PC-9 (cell line): Measurements from ENCODE around the gene SNCB. TPM values are rescaled to one million over a fixed set of nuclear protein-coding genes. Genes with fewer than 3 reads are reported as not detected.

Source experiments
- BruUV-seq: library from RNA; stranded (reverse); fragments of 400-500 nt; replicated peaks from 2 replicates; lab custom pipeline; 2021; lab: Mats Ljungman, UMichigan
- CTCF ChIA-PET: fragments of 300-600 bp; sonication (Branson Sonifier 250); formaldehyde crosslinking; loops from one replicate; lab custom pipeline; 2022; ENCODE audit warnings: antibody characterized with exemption; lab: Charles Lee
- POLR2A ChIA-PET: fragments of 300-600 bp; sonication (Branson Sonifier 250); formaldehyde crosslinking; loops from one replicate; lab custom pipeline; 2022; ENCODE audit warnings: antibody characterized with exemption; ENCODE audit not compliant: unreplicated experiment; lab: Charles Lee
- DNase-seq, 2 experiments: peaks; one replicate each; pipeline versions ENCODE4 v3.0.0 to v3.0.0-alpha.2; 2015 to 2022; ENCODE audit warnings: mixed read lengths in 1 of 2
- H2AFZ ChIP-seq: fragments of 200-600 bp; sonication (generic); 2 replicates; pipeline ENCODE4 v1.8.1; 2017; ENCODE audit warnings: antibody characterized with exemption
- H3F3A ChIP-seq: fragments of 200-600 bp; sonication (generic); 2 replicates; pipeline ENCODE4 v1.8.1; 2017; ENCODE audit warnings: antibody characterized with exemption, mild to moderate bottlenecking, low read depth; ENCODE audit not compliant: insufficient read depth
- H3K27ac ChIP-seq: fragments of 200-600 bp; sonication (generic); 2 replicates; pipeline ENCODE4 v1.6.1; 2016; ENCODE audit warnings: mixed run types
- H3K27me3 ChIP-seq: fragments of 200-600 bp; sonication (generic); 2 replicates; pipeline ENCODE4 v1.6.1; 2016; ENCODE audit warnings: low read depth, mixed run types; ENCODE audit not compliant: insufficient read depth
- H3K36me3 ChIP-seq: fragments of 200-600 bp; sonication (generic); 2 replicates; pipeline ENCODE4 v1.6.1; 2016; ENCODE audit warnings: low read depth, mixed run types
- H3K4me1 ChIP-seq: fragments of 200-600 bp; sonication (generic); replicated peaks from 2 replicates; pipeline ENCODE4 v1.6.1; 2016; ENCODE audit warnings: mixed run types; ENCODE audit not compliant: insufficient read depth
- H3K4me2 ChIP-seq: fragments of 200-600 bp; sonication (generic); 2 replicates; pipeline ENCODE4 v1.6.1; 2017; ENCODE audit warnings: mixed run types
- H3K4me3 ChIP-seq: fragments of 200-600 bp; sonication (generic); 2 replicates; pipeline ENCODE4 v1.6.1; 2016; ENCODE audit warnings: mixed run types
- H3K79me2 ChIP-seq: fragments of 200-600 bp; sonication (generic); 2 replicates; pipeline ENCODE4 v1.6.1; 2017; ENCODE audit warnings: low read depth, mixed run types
- H3K9me2 ChIP-seq: fragments of 200-600 bp; sonication (generic); 2 replicates; pipeline ENCODE4 v1.8.1; 2017; ENCODE audit warnings: mild to moderate bottlenecking; ENCODE audit not compliant: insufficient read depth
- H3K9me3 ChIP-seq: fragments of 200-600 bp; sonication (generic); 2 replicates; pipeline ENCODE4 v1.8.1; 2016; ENCODE audit warnings: low read depth; ENCODE audit not compliant: insufficient read depth
- H4K20me1 ChIP-seq: fragments of 200-600 bp; sonication (generic); 2 replicates; pipeline ENCODE4 v1.8.1; 2017; ENCODE audit not compliant: insufficient read depth
- CTCF ChIP-seq: fragments of 200-600 bp; sonication (generic); conservative IDR thresholded peaks from 2 replicates; pipeline ENCODE4 v1.6.1; 2017; ENCODE audit warnings: mixed run types, antibody characterized with exemption, mild to moderate bottlenecking, moderate library complexity
- EZH2 ChIP-seq: fragments of 200-600 bp; sonication (generic); IDR thresholded peaks from 2 replicates; pipeline ENCODE4 v1.8.0; 2017; ENCODE audit warnings: antibody characterized with exemption, low read depth
- intact Hi-C: fragments of 100-400 bp; cut with micrococcal nuclease; formaldehyde crosslinking; loops from one replicate; pipeline ENCODE4 v1.10.0; 2022; ENCODE audit not compliant: unreplicated experiment
- total RNA-seq: library from RNA; stranded (reverse); gene quantifications from 2 replicates; pipeline ENCODE4 v1.2.3, GENCODE V29; 2021

Gene SNCB
- total RNA-seq, 1 experiment from 2014 or later: not detected

GRCh38 chr5:176626876-176627236 lies 3.5 kb downstream of the SNCB start:
- intact Hi-C loops: no loop called here
- no TSS peak for BruUV-seq
- POLR2A ChIA-PET: no interaction called here
- Histone ChIP-seq H3K9me2 (no peaks in the 10 kb centered on the region), H3K4me2 (no peak overlapping the region), H2AFZ (no peak overlapping the region), H3K27me3 (peaks cover 22% of the 10 kb centered on the region), H3F3A (0 out of 2 replicates have a peak, but pooled peaks cover 3% of the 10 kb centered on the region), H3K27ac (no peak overlapping the region), H3K4me3 (no peak overlapping the region), H3K4me1 (no peaks in the 10 kb centered on the region), H4K20me1 (no peaks in the 10 kb centered on the region), H3K36me3 (no peaks in the 10 kb centered on the region), H3K9me3 (no peaks in the 10 kb centered on the region), H3K79me2 (no peaks in the 10 kb centered on the region)
- CTCF ChIA-PET: interaction anchor here (0.7 kb wide), 1 partner anchor 103 kb away, joined by 14 read pairs; no protein-coding TSS in a partner anchor
- no peak for DNase-seq
- no peak for TF ChIP-seq CTCF
- TF ChIP-seq EZH2: no peak

- no peaks in the 10 kb centered on the region for H3K36me3 ChIP-seq
- no peaks in the 10 kb centered on the region for H3K79me2 ChIP-seq
- no peaks in the 10 kb centered on the region for H3K9me3 ChIP-seq
- no peak overlapping the region for H2AFZ ChIP-seq
- TF ChIP-seq CTCF (no peak), EZH2 (no peak)
- H4K20me1 ChIP-seq: no peaks in the 10 kb centered on the region
- no peaks in the 10 kb centered on the region for H3K4me1 ChIP-seq
- no peak overlapping the region for H3K27ac ChIP-seq
- ChIA-PET CTCF (interaction anchor here (0.7 kb wide), 1 partner anchor 102 kb away, joined by 14 read pairs; no protein-coding TSS in a partner anchor), POLR2A (no interaction called here)
- DNase-seq: no peak
- H3K27me3 ChIP-seq: peaks cover 22% of the 10 kb centered on the region
- H3F3A ChIP-seq: 0 out of 2 replicates have a peak, but pooled peaks cover 3% of the 10 kb centered on the region
- H3K9me2 ChIP-seq: no peaks in the 10 kb centered on the region
- no peak overlapping the region for H3K4me2 ChIP-seq
- no peak overlapping the region for H3K4me3 ChIP-seq
- no TSS peak for BruUV-seq
- intact Hi-C loops: no loop called here
These were observed 4.1 kb downstream of the SNCB start for GRCh38 chr5:176625966-176626875.

GRCh38 chr5:176625512-176625911 lies 4.8 kb downstream of the SNCB start:
- BruUV-seq: no TSS peak
- Histone ChIP-seq H3K36me3 (no peaks in the 10 kb centered on the region), H3F3A (0 out of 2 replicates have a peak, but pooled peaks cover 3% of the 10 kb centered on the region), H3K27me3 (peaks cover 22% of the 10 kb centered on the region), H3K4me2 (no peak overlapping the region), H3K9me2 (no peaks in the 10 kb centered on the region), H2AFZ (no peak overlapping the region), H3K27ac (no peak overlapping the region), H4K20me1 (no peaks in the 10 kb centered on the region), H3K4me3 (no peak overlapping the region), H3K79me2 (no peaks in the 10 kb centered on the region), H3K9me3 (no peaks in the 10 kb centered on the region), H3K4me1 (no peaks in the 10 kb centered on the region)
- no peak for TF ChIP-seq CTCF
- TF ChIP-seq EZH2: no peak
- ChIA-PET CTCF (no interaction called here), POLR2A (no interaction called here)
- intact Hi-C loops: no loop called here
- no peak for DNase-seq
